ENCODE results near the gene GAS7.

GAS7 gene

GRCh38 chr17:10170233-10170632 is 28.2 kb downstream of the GAS7 start:
- DNase-seq = no peak

GRCh38 chr17:10169290-10169689 is 29.1 kb downstream of the GAS7 start:
- DNase-seq = no peak

DNA sequence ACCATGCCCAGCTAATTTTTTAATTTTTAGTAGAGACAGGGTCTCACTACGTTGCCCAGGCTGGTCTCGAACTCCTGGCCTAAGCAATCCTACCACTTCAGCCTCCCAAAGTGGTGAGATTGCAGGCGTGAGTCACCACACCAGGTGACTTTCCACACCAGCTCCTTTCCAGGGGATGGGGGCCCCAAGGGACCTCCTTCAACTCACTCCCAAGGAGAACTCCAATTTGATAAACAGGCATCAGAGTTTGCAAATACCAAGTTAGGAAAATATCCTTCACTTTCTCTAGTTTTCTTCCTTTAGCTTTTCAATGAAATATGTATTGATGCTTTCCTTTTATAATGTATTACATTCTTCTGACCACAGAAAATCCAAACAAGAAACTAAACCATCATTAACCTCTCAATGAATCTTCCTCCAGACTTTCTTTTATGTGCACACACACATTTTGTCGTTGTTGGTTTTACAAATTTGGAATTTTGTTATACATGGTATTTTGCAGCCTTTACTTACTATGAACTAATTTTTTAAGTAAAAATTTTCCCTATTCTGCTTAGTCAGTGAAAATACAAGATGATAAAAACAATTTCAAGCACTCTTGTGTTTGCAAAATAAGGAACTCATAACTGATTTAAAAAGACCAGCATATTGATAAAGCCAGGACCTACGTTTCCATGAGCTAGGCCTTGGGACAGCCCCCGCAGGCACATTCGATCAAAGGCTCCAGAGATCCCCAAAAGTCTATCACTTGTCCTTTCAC is 32.0 kb downstream of the GAS7 start:
- no peak for DNase-seq

DNA sequence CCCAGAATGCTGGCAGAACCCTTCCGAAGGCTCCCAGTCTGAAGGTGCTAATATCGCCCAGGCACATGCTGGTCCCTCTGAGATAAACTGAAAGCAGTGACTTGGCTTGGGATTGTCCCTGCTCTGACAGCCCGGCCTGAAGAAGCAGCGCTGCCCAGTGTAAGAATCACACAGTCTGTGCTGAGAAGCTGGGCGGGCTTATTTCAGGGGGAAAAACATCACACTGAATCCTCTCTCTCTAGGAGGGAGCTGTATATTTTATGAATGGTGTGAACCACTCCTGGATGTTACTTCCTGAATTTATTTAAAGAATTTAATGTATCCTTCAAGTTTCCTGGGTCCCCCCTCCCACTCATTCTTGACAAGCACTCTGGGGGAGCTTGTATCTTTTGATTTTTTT is 36.3 kb downstream of the GAS7 start:
- no peak for DNase-seq

- no peak for DNase-seq
Observed at GRCh38 chr17:10161386-10161785, 37.0 kb downstream of the GAS7 start.

DNA sequence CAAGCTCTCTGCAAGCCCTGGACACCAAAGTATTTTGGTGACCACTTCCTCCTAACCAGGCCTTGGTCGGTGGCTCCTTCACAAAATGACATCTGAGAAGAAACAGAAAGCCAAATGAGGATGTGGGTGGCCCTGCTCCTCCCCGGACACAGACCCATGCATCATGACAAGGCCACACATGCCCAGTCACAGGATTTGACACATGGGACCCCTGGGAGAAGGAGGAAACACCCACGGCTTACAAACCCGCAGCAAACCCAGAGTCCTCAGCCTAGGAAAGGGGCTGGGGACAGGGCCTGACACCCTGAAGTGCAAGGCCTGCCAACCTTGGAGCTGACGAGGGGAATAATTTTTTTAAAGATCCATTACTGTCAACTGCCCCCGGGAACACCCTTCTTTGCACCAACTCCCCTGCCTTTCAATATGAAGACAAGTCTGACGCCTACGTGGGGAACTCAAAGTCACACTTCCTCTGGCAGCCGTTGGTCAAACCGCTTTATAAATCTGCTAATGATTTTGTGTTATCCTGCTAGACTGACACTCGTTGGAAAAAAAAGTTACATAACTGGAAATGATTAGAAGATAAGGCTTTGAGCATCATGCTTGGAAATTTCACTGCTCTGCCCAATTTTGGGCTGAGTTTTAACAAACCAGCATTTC is 41.3 kb downstream of the GAS7 start:
- DNase-seq = peak; percentile 39

GRCh38 chr17:10156599-10156947 is 41.8 kb downstream of the GAS7 start:
- DNase-seq = no peak

GRCh38 chr17:10156077-10156435 is 42.4 kb downstream of the GAS7 start:
- no peak for DNase-seq

DNA sequence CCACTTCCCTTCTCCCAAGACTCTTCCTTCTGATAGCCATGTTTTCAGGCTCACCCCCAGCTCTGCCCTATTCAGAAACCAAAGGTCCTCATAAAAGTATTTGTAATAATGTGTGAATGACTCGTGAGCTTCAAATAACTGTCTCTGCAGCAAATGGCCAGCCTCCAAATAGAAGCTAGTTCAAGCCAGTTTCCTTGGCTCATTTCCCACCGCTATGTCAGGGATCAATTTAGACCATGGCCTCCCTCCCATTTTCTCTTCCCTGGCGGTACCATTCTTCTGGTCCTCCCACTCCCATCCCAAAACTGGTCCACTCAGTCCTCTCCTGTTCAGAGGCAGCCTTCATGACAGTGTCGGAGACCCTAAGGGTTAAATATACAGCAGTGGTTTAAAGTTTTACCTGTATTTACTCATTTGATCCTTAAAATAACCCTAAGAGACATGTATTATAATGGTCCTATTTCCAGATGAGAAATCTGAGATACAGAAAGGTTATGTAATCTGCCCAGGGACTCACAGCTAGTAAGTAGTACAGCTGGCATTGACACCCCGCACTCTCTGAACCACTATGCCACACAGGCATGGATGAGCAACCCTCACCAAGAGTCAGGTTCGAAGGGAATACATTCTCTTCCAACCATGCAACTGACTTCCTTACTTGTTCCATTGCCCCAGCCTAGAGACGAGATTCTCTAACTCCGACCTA is 42.9 kb downstream of the GAS7 start:
- no peak for DNase-seq

GRCh38 chr17:10151667-10152496 is 46.5 kb downstream of the GAS7 start:
- peak; percentile 33 for DNase-seq

GRCh38 chr17:10149573-10150399 is 48.6 kb downstream of the GAS7 start:
- DNase-seq = peak; percentile 37

DNA sequence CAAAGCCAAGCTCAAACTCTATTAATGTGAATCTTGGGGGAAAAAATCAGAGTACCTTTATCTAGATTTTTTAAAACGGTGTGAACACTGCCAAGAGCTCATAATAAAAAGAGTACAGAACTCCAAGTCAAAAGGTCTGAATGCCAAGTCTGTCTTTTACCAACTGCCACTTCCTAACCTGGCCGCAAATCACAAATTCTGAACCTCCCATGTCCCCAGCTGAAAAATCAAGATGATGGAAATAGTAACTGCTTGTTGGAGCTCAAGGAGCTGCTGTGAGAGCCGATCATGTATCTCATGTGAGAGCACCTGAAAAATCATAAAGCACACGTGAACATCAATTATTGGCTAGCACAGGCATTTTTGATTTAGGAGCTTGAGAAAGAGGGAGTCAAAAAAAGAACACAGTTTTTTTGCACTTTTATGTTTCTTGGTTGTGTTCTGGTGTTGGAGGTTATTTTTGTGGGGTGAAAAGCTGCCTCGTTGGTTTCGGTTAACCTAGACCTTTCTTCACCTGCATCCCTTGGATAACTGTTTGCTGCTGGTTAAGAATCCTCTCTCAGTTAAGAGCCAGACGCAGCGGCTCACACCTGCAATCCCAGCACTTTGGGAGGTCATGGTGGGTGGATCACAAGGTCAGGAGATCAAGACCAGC is 50.5 kb downstream of the GAS7 start:
- no peak for DNase-seq

- no peak for DNase-seq
Observed at GRCh38 chr17:10147040-10147439, 51.4 kb downstream of the GAS7 start.

DNA sequence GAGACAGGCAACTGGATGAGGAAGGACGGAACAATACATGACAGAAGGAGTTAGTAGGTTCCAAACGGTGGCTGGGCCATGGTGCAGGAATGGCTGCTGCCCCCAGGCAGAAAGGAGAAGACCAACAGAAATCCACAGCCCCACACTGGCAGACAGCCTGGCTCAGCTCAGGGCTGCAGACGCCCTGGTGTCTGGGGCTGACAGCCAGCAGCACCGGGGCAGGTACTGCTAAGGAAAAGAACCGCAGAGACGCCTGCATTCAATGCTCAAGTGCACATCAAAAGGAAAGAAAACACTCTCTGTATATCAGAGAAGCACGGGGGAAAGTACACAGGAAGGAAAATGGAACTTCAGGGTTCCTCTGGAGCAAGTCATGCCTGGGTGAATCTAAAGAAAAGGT is 53.4 kb downstream of the GAS7 start:
- DNase-seq = no peak

DNA sequence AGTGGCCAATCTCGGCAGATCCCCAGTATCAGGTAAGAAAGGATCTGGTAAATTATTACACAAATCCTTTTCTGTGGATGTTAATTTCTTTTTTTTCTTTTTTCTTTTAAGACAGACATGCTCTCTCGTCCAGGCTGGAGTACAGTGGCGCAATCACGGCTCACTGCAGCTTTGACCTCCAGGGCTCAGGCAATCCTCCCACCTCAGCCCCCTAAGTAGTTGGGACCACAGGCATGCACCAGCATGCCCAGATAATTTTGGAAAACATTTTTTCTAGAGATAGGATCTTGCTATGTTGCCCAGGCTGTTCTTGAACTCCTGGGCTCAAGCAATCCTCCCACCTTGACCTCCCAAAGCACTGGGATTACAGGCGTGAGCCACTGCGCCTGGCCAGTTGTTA is 54.0 kb downstream of the GAS7 start:
- no peak for DNase-seq

DNA sequence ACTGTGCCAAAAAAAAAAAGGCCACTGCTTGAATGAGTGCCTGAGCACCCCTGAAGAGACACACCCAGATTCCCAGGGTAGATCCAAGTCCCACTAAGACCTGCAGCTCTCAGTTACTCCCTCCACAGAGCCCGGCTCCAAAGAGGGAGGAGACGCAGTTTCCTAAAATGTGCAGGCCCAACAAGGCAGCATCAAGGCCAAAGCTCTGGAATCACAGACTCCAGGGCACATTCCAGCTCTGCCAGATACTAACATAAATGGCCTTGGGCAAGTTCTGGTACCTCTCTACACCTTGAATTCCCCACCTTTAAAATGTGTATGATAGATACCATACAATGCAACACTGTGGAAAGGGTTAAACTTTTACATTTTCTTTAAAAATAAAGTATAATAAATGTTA is 57.0 kb downstream of the GAS7 start:
- no peak for DNase-seq

GRCh38 chr17:10139577-10139976 is 58.8 kb downstream of the GAS7 start:
- DNase-seq = no peak

DNA sequence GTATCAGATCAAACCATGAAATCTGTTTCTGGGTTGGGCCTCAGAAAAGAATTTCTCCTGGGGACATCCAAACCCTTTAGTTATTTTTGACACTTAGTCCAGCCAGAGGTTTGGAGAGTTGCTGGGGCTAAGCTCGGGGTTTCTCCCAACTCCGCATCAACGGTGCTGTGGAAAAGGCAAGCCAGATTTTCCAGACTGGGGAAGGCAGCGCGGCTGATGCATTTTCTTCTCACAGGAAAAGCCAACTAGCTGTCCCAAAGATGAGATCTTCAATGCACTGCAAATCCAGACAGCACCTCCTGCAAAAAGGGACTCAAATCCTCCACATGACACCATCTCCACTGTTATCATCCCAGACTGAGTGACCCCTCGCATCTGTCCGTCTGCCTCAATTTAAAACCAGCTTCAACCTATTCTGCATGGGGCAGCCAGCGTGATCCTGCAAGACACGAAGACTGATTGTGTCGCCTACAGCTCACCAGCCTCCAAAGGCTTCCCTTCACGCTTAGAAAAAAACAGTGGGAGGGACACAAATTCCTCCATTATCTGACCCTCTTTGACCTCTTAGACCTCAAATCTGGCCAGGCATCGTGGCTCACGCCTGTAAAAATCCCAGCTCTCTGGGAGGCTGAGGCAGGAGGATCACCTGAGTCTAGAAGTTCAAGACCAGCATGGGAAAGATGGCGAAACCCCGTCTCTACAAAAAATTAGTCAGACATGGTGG is 62.0 kb downstream of the GAS7 start:
- no peak for DNase-seq

- DNase-seq = no peak
Observed at GRCh38 chr17:10135539-10136257, 62.7 kb downstream of the GAS7 start.

DNA sequence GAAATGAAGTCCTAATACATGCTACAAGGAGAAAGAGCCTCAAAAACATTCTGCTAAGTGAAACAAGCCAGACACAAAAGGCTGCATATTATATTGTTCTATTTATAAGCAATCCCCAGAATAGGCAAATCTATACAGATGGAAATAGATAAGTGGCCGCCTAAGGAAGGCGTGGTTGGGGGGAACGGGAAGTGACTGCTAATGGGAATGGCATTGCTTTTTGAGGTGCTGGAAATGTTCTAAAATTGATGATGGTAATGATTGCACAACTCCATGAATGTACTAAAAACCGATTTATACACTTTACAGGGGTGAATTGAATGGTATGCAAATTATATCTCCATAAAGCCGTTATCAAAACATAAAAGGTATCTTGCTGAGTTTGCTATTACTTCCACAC is 67.7 kb downstream of the GAS7 start:
- no peak for DNase-seq

GRCh38 chr17:10130263-10130662 is 68.1 kb downstream of the GAS7 start:
- no peak for DNase-seq
